HCT116 (cell line): ENCODE data around the gene MTREX.

Experiments
- CTCF ChIP-seq, 3 experiments: fragments of 200-600 bp in 1 of 3; sonication (generic) in 1 of 3; IDR thresholded peaks in 2 of 3; conservative IDR thresholded peaks in 1 of 3; 2 replicates each; pipeline ENCODE4 v1.5.1; 2012 to 2017; ENCODE audit warnings: low read depth in 2 of 3, low read length in 2 of 3, antibody characterized with exemption in 1 of 3, borderline replicate concordance in 1 of 3, control low read depth in 1 of 3, mild to moderate bottlenecking in 1 of 3, mixed read lengths in 1 of 3, mixed run types in 1 of 3, moderate library complexity in 1 of 3; ENCODE audit not compliant: insufficient read depth in 1 of 3
- EZH2 ChIP-seq: fragments of 200-600 bp; sonication (generic); IDR thresholded peaks from 2 replicates; pipeline ENCODE4 v1.6.1; 2017; ENCODE audit warnings: antibody characterized with exemption, mixed run types
- EZH2phosphoT487 ChIP-seq: fragments of 200-600 bp; IDR thresholded peaks from 2 replicates; pipeline ENCODE4 v1.6.1; 2018; ENCODE audit warnings: antibody characterized with exemption, borderline replicate concordance
- POLR2A ChIP-seq: IDR thresholded peaks from 2 replicates; pipeline ENCODE4 v1.7.0; 2011; ENCODE audit warnings: borderline replicate concordance; ENCODE audit not compliant: insufficient read depth, insufficient read length; ENCODE audit errors: extremely low read depth
- TCF7L2 ChIP-seq: IDR thresholded peaks from 2 replicates; pipeline ENCODE4 v1.7.0; 2011; ENCODE audit warnings: borderline replicate concordance, inconsistent platforms; ENCODE audit not compliant: insufficient read depth, insufficient read length; ENCODE audit errors: extremely low read depth

- TF ChIP-seq TCF7L2 (no peak), POLR2A (no peak), EZH2phosphoT487 (no peak), CTCF (IDR thresholded peaks at IDR 0.05 in 2 of 3, conservative IDR thresholded peaks at IDR 0.05 in 1 of 3; ENCODE audit: borderline replicate concordance in 1 of 3, insufficient read depth in 1 of 3, low read depth in 2 of 3, low read length in 2 of 3) (no peak), EZH2 (no peak)
These were observed 19.5 kb downstream of the MTREX start for GRCh38 chr5:55327281-55327680.
